ENCODE measurements around the gene CDC42SE2. TPM values are rescaled to one million over a fixed set of nuclear protein-coding genes. Genes with fewer than 3 reads are reported as not detected.

The CDC42SE2 gene
- total and polyA plus RNA-seq, 2 experiments from 2014 or later, result 24.2 to 36.2 TPM

GRCh38 chr5:131426011-131426410 lies 162.2 kb downstream of the CDC42SE2 start (continued):
- TF ChIP-seq ZNF462 (CRISPR knock-in tag; IDR thresholded peaks at IDR 0.05) (no peak), JUNB (IDR thresholded peaks at IDR 0.05; ENCODE audit: unreplicated experiment) (no peak), EZH2 (IDR thresholded peaks at IDR 0.05; ENCODE audit: low read depth, unreplicated experiment) (no peak), STAT1 (IDR thresholded peaks at IDR 0.05; ENCODE audit: unreplicated experiment) (no peak), ZNF331 (CRISPR knock-in tag; IDR thresholded peaks at IDR 0.05; ENCODE audit: low read depth) (no peak), EZH2phosphoT487 (IDR thresholded peaks at IDR 0.05; ENCODE audit: unreplicated experiment) (no peak)

DNA sequence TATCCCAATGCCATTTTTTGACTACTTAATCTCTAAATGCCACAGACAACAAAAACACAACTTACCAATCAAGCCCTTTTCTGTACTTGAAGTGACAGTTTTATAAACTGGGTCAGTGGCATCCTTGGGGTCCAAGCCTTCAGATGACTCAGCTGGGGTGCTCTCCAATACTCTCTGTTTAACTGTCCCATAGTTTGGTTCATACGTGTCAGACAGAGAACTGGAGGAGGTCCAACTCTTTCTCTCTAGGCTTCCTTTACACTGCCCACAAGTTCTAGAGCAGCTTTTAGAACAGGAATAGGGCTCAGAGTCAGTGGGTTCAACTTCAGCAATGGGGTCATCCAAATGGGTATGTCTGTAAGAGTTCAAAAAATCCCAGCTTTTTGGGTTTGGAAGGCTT lies 166.9 kb downstream of the CDC42SE2 start:
- Mint-ChIP-seq H3K27me3 (ENCODE audit: insufficient read depth, low read depth, poor library complexity) (peaks cover 3% of the 10 kb centered on the region), H3K4me3 (no peak overlapping the region), H3K4me1 (no peaks in the 10 kb centered on the region; the same call in 2 of the 3 replicates), H3K27ac (no peak overlapping the region), H3K9me3 (no peaks in the 10 kb centered on the region), H3K36me3 (ENCODE audit: low read depth) (peaks cover 38% of the 10 kb centered on the region)
- H3K27ac ChIP-seq (ENCODE audit: low read depth), result no peak overlapping the region
- H3K27me3 ChIP-seq (ENCODE audit: insufficient read depth), result no peaks in the 10 kb centered on the region
- H3K9me2 ChIP-seq (ENCODE audit: insufficient read depth), result no peaks in the 10 kb centered on the region
- 0 out of 2 replicates have a peak, but pooled peaks cover 3% of the 10 kb centered on the region for H3K4me1 ChIP-seq (ENCODE audit: insufficient read depth)
- peaks cover 21% of the 10 kb centered on the region for H3K36me3 ChIP-seq (ENCODE audit: insufficient read depth)
- no peak overlapping the region for H3K4me3 ChIP-seq
- no peaks in the 10 kb centered on the region for H4K20me1 ChIP-seq (replicated peaks; ENCODE audit: insufficient read depth)
- no peak overlapping the region for H2AFZ ChIP-seq
- H3K4me2 ChIP-seq, result no peak overlapping the region
- TF ChIP-seq, protein P1, sequence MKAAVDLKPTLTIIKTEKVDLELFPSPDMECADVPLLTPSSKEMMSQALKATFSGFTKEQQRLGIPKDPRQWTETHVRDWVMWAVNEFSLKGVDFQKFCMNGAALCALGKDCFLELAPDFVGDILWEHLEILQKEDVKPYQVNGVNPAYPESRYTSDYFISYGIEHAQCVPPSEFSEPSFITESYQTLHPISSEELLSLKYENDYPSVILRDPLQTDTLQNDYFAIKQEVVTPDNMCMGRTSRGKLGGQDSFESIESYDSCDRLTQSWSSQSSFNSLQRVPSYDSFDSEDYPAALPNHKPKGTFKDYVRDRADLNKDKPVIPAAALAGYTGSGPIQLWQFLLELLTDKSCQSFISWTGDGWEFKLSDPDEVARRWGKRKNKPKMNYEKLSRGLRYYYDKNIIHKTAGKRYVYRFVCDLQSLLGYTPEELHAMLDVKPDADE (IDR thresholded peaks at IDR 0.05), result no peak
- TF ChIP-seq NANOG (IDR thresholded peaks at IDR 0.05; ENCODE audit: borderline replicate concordance) (no peak), REST (IDR thresholded peaks at IDR 0.05; ENCODE audit: unreplicated experiment) (no peak), CREB1 (CRISPR knock-in tag; IDR thresholded peaks at IDR 0.05; ENCODE audit: low read depth) (no peak), CTCF (conservative IDR thresholded peaks at IDR 0.05; ENCODE audit: low read depth in 2 of 2) (no peak), ZNF331 (CRISPR knock-in tag; IDR thresholded peaks at IDR 0.05; ENCODE audit: low read depth) (no peak)
- no peaks in the 10 kb centered on the region for H3F3A ChIP-seq (replicated peaks; ENCODE audit: low read depth)
- DNase-seq (ENCODE audit: low spot score) (no peak), ATAC-seq (no peak)
- H3K79me2 ChIP-seq (replicated peaks; ENCODE audit: insufficient read depth), result no peaks in the 10 kb centered on the region
